ENCODE results near the gene ZBTB4.

DNA sequence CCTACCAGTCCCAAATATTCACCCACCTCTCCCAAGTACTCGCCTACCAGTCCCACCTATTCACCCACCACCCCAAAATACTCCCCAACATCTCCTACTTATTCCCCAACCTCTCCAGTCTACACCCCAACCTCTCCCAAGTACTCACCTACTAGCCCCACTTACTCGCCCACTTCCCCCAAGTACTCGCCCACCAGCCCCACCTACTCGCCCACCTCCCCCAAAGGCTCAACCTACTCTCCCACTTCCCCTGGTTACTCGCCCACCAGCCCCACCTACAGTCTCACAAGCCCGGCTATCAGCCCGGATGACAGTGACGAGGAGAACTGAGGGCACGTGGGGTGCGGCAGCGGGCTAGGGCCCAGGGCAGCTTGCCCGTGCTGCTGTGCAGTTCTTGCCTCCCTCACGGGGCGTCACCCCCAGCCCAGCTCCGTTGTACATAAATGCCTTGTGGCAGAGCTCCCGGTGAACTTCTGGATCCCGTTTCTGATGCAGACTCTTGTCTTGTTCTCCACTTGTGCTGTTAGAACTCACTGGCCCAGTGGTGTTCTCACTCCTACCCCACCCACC is 34.5 kb upstream of the ZBTB4 start:
- TF ChIP-seq POLR2A (IDR thresholded peaks at IDR 0.05; ENCODE audit: low read length): no peak
- no peak for TF ChIP-seq GATA1 (IDR thresholded peaks at IDR 0.05; ENCODE audit: low read depth, low read length)
